ENCODE measurements around the gene HCN2. TPM values are rescaled to one million over a fixed set of nuclear protein-coding genes. Genes with fewer than 3 reads are reported as not detected.

Gene HCN2
- total RNA-seq, 1 experiment from 2014 or later = 4.6 TPM

DNA sequence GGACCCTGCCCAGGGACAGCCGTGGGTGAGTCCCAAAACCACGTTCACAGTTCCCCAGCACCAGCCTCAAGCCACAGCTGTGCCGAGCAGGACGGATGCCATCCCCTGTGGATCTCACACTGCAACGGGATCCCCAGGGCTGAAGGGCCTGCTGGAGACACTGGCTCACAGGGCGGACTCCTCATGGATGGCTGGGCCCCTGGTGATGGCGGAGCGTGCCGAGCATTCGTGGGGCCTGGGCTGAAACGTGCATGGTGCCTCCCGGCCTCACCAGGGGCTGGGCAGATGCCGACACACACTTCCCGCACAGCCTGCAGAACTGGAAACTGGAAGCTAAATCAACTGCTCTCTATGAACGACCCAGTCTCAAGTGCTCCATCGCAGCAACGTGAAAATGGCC lies 63.7 kb downstream of the HCN2 start:
- no peak for DNase-seq (ENCODE audit: low spot score)

GRCh38 chr19:655691-656090 lies 66.0 kb downstream of the HCN2 start:
- no peak for DNase-seq (ENCODE audit: low spot score)

DNA sequence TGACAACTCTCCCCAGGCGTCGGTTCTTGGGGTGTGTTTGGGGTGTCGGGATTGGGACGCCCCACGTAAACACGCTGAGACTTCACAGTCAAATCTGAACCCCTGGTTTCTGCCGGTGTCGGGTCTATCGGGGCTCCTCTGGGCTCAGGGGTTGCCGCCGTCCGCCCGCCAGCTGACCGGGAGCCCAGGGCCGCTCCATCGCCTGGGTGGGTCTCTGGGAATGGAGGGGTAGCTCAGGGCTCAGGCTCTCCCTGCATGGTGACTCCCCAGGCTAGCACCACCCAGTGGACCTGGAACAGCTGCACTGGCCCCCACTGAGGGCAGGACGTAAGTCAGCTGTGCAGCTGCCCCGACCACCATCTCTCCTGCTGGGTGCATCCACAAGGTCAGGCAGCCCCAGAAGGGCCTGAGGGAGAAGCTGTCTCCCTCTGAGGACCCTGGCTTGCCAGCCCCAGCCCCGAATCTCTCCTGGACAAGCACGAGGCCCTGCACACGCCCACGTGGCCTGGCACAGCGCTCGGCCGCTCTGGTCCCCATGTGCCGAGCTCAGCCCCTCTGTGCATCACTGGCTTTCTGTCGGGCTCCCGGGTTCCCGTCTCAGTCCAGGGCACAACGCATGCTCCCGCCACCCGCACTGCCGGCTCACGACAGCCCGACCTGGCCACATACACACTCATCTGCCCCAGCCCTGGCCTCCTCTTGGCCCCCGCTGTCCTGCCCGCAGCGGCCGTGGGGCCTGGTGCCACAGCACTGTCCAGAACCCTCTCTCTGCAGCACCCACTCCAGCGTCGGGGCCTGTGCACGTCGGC lies 67.3 kb downstream of the HCN2 start:
- DNase-seq (ENCODE audit: low spot score) = no peak

DNA sequence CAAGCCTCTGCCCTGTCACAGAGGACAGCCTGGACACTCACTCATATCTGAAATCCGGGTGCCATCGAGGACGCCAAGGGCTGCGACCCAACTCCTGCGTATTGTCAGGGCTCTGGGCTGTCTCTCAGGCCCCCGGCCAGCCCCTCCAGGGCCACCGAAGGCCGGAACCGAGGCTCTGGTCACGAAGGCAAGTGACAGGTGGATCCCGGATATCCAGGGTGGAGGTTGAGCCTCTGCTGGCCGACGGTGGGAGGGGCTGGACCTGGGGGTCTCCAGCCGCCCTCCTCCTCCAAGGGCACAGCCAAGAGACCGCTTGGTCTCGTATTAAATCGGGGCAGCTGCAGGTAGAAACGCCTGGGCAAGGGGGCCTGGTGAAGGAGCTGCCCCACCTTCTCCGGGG lies 67.9 kb downstream of the HCN2 start:
- no peak for DNase-seq (ENCODE audit: low spot score)

DNA sequence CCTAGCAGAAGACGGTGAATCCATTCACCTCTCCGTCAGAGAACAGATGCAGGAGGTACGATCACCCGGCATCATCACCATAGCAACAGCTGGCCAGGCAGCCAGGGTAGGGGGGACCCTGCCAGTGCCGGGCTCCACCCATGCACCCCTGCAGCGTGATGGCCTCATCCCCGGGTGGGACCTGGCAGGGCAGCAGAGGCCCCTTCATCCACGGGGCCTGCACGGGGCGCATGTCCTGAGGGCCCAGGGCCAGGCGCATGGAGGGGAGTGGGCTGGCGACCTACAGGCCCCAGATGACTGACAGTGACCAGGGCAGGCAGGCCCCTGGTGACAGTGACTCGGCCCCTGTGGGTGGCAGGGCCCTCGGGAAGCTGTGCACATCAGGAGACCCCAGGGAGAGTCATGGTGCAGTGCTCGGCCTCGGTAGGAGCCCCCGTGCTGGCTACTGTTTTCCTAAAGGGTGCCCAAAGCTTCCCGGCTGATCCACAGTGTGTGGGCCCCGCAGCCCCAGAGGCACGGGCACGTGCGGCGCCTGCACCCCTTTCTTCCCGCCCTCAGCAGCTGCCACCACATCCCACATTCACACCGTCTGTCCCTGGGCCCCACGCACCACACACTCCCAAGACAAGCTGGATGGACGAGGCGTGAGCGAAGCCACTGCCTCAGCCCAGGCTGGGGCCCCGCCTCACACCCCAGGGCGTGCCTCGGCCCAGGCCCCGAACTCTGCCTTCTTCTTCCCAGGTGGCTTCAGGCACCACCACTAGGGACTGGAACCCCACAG lies 68.6 kb downstream of the HCN2 start:
- no peak for DNase-seq (ENCODE audit: low spot score)

GRCh38 chr19:658916-659839 lies 69.5 kb downstream of the HCN2 start:
- DNase-seq (ENCODE audit: low spot score) = no peak

DNA sequence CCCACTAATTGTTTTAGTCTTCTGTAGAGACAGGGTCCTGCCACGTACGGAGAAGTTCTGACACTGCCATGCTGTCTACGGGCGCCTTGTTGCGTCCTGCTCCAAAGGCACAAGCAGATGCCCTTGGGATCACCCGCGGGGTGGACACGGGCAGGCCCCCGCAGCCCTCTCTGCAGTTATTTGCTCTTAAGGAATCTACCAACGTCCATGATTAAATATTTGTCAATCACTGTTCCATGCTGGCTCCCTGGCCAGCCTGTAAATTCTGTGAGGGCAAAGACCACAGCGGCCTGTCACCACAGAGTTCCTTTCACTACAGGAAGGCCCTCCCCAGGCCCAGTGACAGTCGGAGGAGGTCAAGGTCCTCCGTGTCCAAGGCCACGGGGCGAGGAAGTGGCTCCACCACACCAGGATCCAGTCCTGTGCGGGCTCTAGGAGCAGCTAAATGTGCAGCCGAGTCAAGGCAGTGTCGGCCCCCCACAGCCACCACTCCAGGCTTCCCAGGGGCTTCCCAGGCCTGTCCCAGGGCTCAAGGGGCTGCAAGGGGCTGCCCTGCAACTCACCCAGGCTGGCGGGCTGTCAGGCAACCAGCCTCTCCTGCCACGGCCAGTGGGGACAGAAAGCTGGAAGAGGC lies 71.2 kb downstream of the HCN2 start:
- DNase-seq (ENCODE audit: low spot score) = no peak

GRCh38 chr19:661427-662196 lies 71.9 kb downstream of the HCN2 start:
- no peak for DNase-seq (ENCODE audit: low spot score)

GRCh38 chr19:662207-662961 lies 72.7 kb downstream of the HCN2 start:
- no peak for DNase-seq (ENCODE audit: low spot score)

DNA sequence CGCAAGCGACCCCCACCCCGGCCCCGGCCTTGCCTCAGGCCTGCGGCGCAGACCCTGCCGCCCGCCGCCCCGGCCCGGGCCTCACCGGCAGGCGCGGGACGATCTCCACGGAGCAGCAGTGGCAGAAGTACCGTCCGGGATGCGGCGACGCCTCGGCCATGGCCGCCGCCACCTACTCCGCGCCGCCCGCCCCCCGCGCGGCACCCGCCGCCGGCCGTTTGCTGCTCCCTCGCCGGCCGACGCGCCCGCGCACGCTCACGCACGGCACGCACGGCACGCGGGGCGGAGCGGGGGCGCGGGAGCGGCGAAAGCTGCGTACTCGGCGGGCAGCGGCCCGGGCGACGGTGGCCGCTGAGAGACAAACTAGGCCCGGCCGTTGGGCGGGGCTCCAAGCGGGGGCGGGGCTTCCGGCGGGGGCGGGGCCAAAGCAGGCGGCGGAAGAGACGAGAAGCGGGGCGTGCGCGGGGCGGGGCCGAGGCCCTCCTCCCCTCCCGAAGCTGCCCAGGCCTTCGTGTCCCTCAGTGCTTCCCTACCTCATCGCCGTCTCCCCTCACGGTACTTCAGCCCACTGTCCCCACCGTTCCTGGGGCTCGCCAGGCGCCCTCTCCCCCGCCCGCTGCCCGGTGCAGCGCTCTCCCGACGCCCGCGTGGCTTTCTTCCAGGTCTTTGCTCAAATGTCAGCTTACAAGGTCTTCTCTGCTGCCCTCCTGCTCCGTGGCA lies 73.4 kb downstream of the HCN2 start, which contains the start of gene RNF126:
TSS of gene RNF126 (minus strand) at position 253 of the 720 bp plus-strand sequence. CDS start at position 160, 93 bp downstream.
- peak; percentile 76 for DNase-seq (ENCODE audit: low spot score)

DNA sequence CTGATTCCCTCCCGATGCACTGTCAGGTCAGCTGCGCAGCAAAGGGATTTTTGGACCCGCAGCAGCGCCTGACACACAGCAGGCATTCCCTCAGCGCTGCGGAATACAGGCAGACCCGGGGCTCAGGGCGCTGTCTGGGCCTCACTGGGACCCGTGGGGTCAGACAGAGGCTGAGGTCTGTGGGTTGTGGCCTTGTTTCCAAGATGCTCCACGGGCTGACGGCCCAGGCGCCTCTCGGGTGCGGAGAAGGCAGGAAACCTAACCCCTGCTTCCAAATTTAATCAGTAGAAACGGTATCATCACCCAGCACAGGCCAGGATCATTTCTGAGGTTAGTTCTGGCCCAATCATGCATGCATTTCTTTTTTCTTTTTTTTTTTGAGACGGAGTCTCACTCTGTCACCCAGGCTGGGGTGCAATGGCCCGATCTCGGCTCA lies 74.0 kb downstream of the HCN2 start:
- no peak for DNase-seq (ENCODE audit: low spot score)

GRCh38 chr19:664913-665443 lies 75.3 kb downstream of the HCN2 start:
- peak; percentile 61 for DNase-seq (ENCODE audit: low spot score)

Other genes starting within 250 kb of the HCN2 start
- gene MIER2, start 245.1 kb upstream of the HCN2 start, total RNA-seq (2014; rRNA removed; shearing (Covaris generic)) = 2.8 and 5.1 TPM in 2 replicates
- 0.78 and 0.93 TPM in 2 replicates for gene C2CD4C, start 180.7 kb upstream of the HCN2 start, total RNA-seq (2014; rRNA removed; shearing (Covaris generic))
- gene SHC2, start 128.8 kb upstream of the HCN2 start, total RNA-seq (2014; rRNA removed; shearing (Covaris generic)) = 1.4 and 2.0 TPM in 2 replicates
- gene MADCAM1, start 93.4 kb upstream of the HCN2 start, total RNA-seq (2014; rRNA removed; shearing (Covaris generic)) = not detected in 2 replicates
- gene TPGS1, start 82.4 kb upstream of the HCN2 start, total RNA-seq (2014; rRNA removed; shearing (Covaris generic)) = 28.3 and 45.8 TPM in 2 replicates
- 33.2 and 35.7 TPM in 2 replicates for gene CDC34, start 58.1 kb upstream of the HCN2 start, total RNA-seq (2014; rRNA removed; shearing (Covaris generic))
- gene GZMM, start 45.8 kb upstream of the HCN2 start, total RNA-seq (2014; rRNA removed; shearing (Covaris generic)) = not detected in 2 replicates
- gene BSG, start 17.3 kb upstream of the HCN2 start, total RNA-seq (2014; rRNA removed; shearing (Covaris generic)) = 587 and 617 TPM in 2 replicates
- 19.9 and 21.5 TPM in 2 replicates for gene POLRMT, start 43.7 kb downstream of the HCN2 start, total RNA-seq (2014; rRNA removed; shearing (Covaris generic))
- not detected in 2 replicates for gene FGF22, start 50.0 kb downstream of the HCN2 start, total RNA-seq (2014; rRNA removed; shearing (Covaris generic))
- 23.8 and 27.4 TPM in 2 replicates for gene RNF126, start 73.3 kb downstream of the HCN2 start, total RNA-seq (2014; rRNA removed; shearing (Covaris generic))
- 35.6 and 45.6 TPM in 2 replicates for gene FSTL3, start 86.5 kb downstream of the HCN2 start, total RNA-seq (2014; rRNA removed; shearing (Covaris generic))
- not detected in 2 replicates for gene PRSS57, start 105.6 kb downstream of the HCN2 start, total RNA-seq (2014; rRNA removed; shearing (Covaris generic))
- gene PALM, start 119.1 kb downstream of the HCN2 start, total RNA-seq (2014; rRNA removed; shearing (Covaris generic)) = 3.7 and 5.8 TPM in 2 replicates
- gene MISP, start 161.2 kb downstream of the HCN2 start, total RNA-seq (2014; rRNA removed; shearing (Covaris generic)) = not detected in 2 replicates
- 131 and 138 TPM in 2 replicates for gene PTBP1, start 207.6 kb downstream of the HCN2 start, total RNA-seq (2014; rRNA removed; shearing (Covaris generic))
- gene PLPPR3, start 232.1 kb downstream of the HCN2 start, total RNA-seq (2014; rRNA removed; shearing (Covaris generic)) = 0.14 TPM in 1 of 2 replicates, not detected in the other
- not detected in 2 replicates for gene AZU1, start 238.0 kb downstream of the HCN2 start, total RNA-seq (2014; rRNA removed; shearing (Covaris generic))